Coronary artery (tissue), 2 donors: ENCODE results near the gene SPIRE1.
"Not testable (repeated sequence)": the region's sequence is repeated elsewhere in the genome, so short reads cannot be mapped to it uniquely, and the experiment has no call there.

Source experiments
- DNase-seq: peaks from one replicate; pipeline ENCODE4 v3.0.0-alpha.2; 2017; ENCODE audit warnings: low spot score
- H3K27ac ChIP-seq, 2 donors: fragments of 200-600 bp; sonication (generic); one replicate each; pipeline ENCODE4 v1.5.1; 2016 to 2019
- H3K4me3 ChIP-seq: fragments of 200-600 bp; sonication (generic); 2 replicates; pipeline ENCODE4 v1.5.1; 2016; ENCODE audit warnings: mild to moderate bottlenecking, moderate library complexity
- TF ChIP-seq, protein P1 (sequence below): fragments of 200-600 bp; sonication (generic); IDR thresholded peaks from one replicate; pipeline ENCODE4 v1.5.1; 2019; ENCODE audit warnings: antibody characterized with exemption

SPIRE1 gene

DNA sequence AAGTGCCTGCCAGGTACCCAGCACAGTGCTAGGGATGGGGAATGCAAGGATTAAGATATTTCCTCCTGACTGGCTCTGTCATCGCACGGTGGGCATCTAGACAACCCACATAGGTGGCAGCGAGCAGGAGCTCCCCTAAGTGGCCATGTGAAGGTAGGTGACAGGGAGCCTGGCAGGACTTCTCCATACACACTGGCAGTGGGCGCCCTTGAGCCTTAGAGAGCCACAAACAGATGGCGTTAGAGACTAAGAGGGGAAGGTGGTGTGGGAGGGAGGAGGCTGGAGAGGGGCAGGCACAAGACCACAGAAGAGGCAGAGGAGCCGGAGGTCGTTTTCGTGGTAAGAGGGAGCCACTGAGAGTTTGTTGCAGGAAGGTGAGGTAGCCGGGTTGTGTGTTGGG, 235.0 kb downstream of the SPIRE1 start:
- TF ChIP-seq, protein P1, sequence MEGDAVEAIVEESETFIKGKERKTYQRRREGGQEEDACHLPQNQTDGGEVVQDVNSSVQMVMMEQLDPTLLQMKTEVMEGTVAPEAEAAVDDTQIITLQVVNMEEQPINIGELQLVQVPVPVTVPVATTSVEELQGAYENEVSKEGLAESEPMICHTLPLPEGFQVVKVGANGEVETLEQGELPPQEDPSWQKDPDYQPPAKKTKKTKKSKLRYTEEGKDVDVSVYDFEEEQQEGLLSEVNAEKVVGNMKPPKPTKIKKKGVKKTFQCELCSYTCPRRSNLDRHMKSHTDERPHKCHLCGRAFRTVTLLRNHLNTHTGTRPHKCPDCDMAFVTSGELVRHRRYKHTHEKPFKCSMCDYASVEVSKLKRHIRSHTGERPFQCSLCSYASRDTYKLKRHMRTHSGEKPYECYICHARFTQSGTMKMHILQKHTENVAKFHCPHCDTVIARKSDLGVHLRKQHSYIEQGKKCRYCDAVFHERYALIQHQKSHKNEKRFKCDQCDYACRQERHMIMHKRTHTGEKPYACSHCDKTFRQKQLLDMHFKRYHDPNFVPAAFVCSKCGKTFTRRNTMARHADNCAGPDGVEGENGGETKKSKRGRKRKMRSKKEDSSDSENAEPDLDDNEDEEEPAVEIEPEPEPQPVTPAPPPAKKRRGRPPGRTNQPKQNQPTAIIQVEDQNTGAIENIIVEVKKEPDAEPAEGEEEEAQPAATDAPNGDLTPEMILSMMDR = no peak
- Histone ChIP-seq H3K27ac (no peak overlapping the region), H3K4me3 (no peak overlapping the region)
- no peak for DNase-seq

DNA sequence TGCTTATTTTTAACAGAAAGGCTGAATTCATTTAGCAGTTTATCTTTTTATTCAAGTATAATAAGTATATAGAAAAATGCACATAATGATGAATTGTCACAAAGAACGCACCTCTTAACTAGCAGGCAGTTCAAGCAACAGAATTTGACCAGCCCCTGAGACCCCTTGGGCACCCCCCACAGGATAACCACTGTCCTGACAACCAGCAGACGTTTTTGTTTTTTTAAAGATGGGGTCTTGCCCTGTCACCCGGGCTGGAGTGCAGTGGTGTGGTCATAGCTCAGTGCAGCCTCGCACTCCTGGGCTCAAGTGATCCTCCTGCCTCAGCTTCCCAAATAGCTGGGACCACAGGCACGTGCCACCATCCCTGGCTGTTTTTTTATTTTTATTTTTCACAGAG, 236.2 kb downstream of the SPIRE1 start:
- no peak overlapping the region for H3K4me3 ChIP-seq
- no peak overlapping the region for H3K27ac ChIP-seq
- TF ChIP-seq, protein P1 = no peak
- no peak for DNase-seq

DNA sequence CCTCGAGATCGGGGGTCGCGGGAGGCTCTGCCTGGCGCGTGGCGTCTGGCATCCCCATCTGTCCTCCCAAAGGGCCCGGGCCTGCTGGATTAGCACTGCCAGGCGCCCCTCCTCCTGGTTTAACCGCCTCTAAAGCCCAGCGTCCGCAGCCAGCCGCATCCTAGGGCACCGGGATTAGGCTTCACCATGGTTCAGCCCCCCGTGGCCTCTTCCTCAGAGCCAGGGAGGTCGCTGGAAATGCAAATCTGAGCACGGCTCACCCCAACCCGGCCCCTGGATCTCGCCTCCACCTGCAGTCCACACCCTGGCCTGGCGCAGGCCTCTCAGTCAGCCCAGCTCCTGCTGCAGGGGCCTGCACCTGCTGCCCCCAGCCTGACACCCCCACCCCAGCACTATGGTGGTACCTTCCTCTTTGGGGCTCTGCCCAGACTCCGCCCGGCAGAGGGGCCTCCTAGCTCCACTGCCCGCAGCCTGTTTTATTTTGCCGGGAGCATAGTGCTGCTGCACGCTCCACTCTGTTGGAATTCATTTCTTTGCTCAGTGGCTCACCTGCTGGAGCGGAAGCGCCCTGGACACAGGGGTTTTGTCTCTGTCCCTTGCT, 237.0 kb downstream of the SPIRE1 start:
- Histone ChIP-seq H3K27ac (peak overlapping the region; percentile 26 to 27), H3K4me3 (peak overlapping the region; percentile 74)
- DNase-seq = no peak
- TF ChIP-seq, protein P1 = no peak

DNA sequence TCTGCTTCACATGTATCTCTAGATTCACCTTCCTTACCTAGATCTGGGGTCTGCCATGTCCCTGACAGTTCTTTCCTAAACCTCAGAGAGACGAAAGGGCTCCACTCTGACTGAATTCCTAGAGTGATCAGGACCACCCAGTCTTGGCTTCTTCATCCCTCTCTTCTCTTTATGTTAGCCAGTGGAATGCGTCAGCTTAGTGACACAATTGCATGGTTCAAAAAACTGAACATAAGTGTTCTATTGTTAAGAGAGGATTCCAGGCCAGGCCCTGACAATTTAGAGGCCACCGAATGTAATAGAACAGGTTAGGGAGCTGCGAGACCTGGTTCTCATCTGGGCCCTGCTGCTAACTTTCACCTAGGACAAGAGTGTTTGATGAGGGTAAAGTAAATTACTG, 240.2 kb downstream of the SPIRE1 start:
- Histone ChIP-seq H3K4me3 (no peak overlapping the region), H3K27ac (no peak overlapping the region)
- TF ChIP-seq, protein P1 = no peak
- no peak for DNase-seq

DNA sequence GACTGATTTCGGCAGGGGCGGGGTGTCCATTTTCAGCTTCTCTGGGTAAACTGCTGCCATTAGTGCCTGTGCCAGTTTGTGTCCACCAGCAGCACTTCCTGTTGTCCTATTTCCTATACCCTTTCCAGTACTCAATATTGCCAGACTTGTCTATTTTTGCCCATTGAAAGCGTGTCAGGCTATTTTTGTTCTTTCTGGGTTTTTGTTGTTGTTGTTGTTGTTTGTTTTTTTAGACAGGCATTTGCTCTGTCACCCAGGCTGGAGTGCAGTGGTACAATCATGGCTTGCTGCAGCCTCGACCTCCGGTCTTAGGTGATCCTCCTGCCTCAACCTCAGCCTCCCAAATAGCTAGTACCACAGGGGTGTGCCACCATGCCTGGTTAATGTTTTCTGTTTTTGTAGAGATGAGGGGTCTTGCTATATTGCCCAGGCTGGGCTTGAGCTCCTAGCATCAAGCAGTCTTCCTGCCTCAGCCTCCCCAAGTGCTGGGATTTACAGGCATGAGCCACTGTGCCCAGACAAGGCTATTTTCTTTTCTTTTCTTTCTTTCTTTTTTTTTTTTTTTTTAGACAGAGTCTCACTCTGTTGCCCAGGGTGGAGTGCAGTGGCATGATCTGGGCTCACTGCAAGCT, 241.7 kb downstream of the SPIRE1 start:
- Histone ChIP-seq H3K27ac (peak overlapping the region; percentile 57 to 80), H3K4me3 (peak overlapping the region; percentile 27)
- TF ChIP-seq, protein P1 = no peak
- DNase-seq = no peak

DNA sequence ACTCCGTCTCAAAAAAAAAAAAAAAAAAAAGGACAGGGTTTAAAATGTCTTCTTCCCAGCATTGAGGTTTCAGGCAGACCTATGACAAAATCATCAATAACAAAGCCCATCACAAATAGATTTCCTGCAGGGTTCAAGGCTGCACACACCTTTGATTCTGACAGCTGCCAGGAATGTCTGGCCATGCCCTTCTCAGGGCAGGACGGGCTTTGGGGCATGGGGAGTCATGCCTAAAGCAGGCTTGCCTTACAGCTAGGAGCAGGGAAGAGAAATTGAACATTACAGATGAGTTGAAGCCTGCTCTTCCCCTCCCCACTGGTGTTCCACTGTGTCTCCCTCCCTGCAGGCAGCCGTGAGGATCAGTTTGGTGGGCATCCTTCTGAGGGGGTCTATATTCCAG, 246.5 kb downstream of the SPIRE1 start:
- H3K4me3 ChIP-seq = no peak overlapping the region
- H3K27ac ChIP-seq = no peak overlapping the region
- TF ChIP-seq, protein P1 = no peak

DNA sequence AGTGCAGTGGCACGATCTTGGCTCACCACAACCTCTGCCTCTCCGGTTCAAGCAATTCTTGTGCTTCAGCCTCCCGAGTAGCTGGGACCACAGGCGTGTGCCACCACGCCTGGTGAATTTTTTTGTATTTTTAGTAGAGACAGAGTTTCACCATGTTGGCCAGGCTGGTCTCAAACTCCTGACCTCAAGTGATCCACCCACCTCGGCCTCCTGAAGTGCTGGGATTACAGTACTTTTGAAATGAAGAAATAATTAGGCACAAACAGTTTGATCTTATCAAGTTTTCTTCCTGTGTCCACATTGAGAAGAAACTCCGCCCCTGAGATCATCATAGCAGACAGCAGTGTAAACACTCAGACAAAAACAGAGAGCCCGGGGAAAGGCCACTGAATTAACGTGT, 247.2 kb downstream of the SPIRE1 start:
- not testable (repeated sequence) for DNase-seq, H3K4me3 ChIP-seq, H3K27ac ChIP-seq

More for the DNA sequence above, 246.5 kb downstream of the SPIRE1 start:
- DNase-seq = no peak
